BE2C (cell line): ENCODE data around the gene RXRB.

Experiments used
- DNase-seq: peaks from one replicate; pipeline ENCODE4 v3.0.0-alpha.2; 2020
- H3K27me3 ChIP-seq: fragments of 250-450 bp; sonication (Bioruptor Pico); 2 replicates; pipeline ENCODE4 v1.5.1; 2020; ENCODE audit warnings: mild to moderate bottlenecking
- H3K36me3 ChIP-seq: fragments of 250-450 bp; sonication (Bioruptor Pico); 2 replicates; pipeline ENCODE4 v1.5.1; 2020; ENCODE audit warnings: mild to moderate bottlenecking
- H3K4me1 ChIP-seq: fragments of 250-450 bp; sonication (Bioruptor Pico); 2 replicates; pipeline ENCODE4 v1.5.1; 2020
- H3K4me3 ChIP-seq: 2 replicates; pipeline ENCODE4 v1.5.1; 2011; ENCODE audit warnings: low read depth, low read length
- H3K9me3 ChIP-seq: fragments of 250-450 bp; sonication (Bioruptor Pico); 2 replicates; pipeline ENCODE4 v1.5.1; 2020
- TF ChIP-seq, protein P1 (sequence below): IDR thresholded peaks from 2 replicates; pipeline ENCODE4 v1.5.1; 2012; ENCODE audit warnings: mild to moderate bottlenecking, low read depth, low read length

The RXRB gene

DNA sequence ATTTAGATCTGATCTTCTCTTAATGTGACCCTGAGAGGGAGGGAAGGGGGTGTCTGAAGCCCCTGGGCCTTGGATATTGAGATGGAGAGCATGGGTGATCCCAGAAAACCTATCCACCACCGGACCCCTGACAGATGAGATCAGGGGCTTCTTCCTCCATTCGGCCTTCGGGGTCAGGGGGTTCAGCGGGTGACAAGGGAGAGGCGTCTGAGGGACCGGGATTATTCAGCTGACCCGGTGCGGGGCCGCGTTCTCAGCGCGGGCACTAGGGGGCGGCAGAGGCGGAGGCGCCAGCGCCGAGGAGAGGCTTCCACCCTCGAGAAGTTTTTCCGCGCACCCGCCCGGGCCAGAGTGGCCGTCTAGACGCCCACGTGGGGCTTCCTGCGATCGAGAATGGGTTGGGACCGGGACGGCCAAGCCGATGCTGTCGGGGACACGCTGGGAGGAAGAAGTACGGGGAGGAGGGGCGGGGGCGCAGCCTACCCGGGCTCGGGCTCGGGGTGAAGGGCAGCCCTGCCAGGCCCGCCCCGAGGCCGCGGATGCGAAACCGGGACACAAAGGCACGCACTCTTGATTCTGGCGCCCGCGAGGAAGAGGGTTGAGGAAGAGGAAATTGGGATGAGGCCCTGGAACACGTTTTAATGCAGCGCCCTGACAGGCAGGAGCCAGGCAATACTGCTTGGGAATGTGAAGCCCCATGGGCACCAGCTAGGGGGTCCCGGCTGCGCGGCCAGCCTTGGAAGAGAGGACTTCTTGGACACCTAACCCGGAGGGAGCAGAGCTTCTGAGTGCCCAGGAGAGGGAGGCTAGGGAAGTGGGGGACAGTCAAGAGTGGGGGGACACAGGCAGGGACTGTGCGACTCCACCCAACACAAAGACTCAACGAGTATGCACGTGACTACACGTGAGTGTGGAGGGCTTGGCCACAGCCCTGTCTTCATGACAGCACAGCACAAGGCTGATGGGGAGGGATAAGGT lies 38.8 kb downstream of the RXRB start:
- peak; percentile 83 for DNase-seq
- TF ChIP-seq, protein P1, sequence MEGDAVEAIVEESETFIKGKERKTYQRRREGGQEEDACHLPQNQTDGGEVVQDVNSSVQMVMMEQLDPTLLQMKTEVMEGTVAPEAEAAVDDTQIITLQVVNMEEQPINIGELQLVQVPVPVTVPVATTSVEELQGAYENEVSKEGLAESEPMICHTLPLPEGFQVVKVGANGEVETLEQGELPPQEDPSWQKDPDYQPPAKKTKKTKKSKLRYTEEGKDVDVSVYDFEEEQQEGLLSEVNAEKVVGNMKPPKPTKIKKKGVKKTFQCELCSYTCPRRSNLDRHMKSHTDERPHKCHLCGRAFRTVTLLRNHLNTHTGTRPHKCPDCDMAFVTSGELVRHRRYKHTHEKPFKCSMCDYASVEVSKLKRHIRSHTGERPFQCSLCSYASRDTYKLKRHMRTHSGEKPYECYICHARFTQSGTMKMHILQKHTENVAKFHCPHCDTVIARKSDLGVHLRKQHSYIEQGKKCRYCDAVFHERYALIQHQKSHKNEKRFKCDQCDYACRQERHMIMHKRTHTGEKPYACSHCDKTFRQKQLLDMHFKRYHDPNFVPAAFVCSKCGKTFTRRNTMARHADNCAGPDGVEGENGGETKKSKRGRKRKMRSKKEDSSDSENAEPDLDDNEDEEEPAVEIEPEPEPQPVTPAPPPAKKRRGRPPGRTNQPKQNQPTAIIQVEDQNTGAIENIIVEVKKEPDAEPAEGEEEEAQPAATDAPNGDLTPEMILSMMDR = peak; percentile 86
- Histone ChIP-seq H3K4me1 (no peaks in the 10 kb centered on the region), H3K36me3 (no peaks in the 10 kb centered on the region), H3K4me3 (peak overlapping the region; percentile 55), H3K9me3 (no peaks in the 10 kb centered on the region), H3K27me3 (no peaks in the 10 kb centered on the region)

DNA sequence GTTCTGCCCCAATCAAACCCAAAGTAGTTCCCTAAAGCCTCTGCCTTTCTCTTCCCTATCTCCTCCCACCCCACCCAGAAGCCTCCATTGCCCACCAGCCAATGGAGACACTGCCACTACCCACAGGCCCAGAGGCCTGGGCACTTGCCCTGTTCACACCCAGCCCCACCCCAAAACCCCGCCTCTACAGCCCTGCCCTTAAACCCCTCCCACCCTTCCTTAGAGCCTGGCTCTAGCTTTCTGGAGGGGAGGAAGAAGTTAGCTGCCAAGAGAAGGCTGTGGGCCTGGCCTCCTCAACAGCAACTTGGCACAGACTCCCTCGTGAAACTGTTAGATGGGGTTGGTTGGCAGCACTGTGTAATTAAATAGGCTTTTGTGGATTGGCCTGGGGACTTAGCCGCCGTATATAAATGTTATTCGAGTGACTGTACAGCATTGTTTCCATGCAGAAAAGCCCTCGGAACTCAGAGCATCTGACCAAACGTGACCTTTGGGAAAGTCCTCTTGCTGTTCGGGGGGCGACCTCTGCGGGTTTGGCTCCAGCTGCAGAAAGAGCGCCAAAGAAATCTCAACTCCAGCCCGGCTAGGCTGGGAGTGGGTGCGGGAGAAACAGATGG lies 39.6 kb downstream of the RXRB start:
- H3K9me3 ChIP-seq = no peaks in the 10 kb centered on the region
- H3K4me1 ChIP-seq = no peaks in the 10 kb centered on the region
- TF ChIP-seq, protein P1 = no peak
- no peak for DNase-seq
- H3K4me3 ChIP-seq = no peak overlapping the region
- no peaks in the 10 kb centered on the region for H3K36me3 ChIP-seq
- no peaks in the 10 kb centered on the region for H3K27me3 ChIP-seq

DNA sequence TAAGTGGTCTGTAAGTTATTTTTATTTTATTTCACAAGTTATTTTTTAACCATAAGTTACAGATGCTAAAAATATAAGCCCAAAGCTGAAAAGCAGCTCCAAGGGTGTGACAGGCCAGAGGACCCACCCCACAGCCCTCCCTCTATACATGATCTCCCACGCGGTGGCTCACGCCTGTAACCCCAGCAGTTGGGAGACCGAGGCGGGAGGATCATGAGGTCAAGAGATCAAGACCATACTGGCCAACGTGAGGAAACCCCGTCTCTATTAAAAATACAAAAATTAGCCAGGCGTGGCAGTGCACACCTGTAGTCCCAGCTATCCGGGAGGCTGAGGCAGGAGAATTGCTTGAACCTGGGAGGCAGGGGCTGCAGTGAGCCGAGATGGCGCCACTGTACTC lies 40.4 kb downstream of the RXRB start:
- DNase-seq = no peak
- TF ChIP-seq, protein P1 = no peak
- no peak overlapping the region for H3K4me3 ChIP-seq
- H3K9me3 ChIP-seq = no peaks in the 10 kb centered on the region
- H3K27me3 ChIP-seq = no peaks in the 10 kb centered on the region
- no peaks in the 10 kb centered on the region for H3K36me3 ChIP-seq
- H3K4me1 ChIP-seq = no peaks in the 10 kb centered on the region

- Histone ChIP-seq H3K36me3 (no peaks in the 10 kb centered on the region), H3K9me3 (no peaks in the 10 kb centered on the region), H3K4me3 (no peak overlapping the region), H3K4me1 (no peaks in the 10 kb centered on the region), H3K27me3 (peaks cover 3% of the 10 kb centered on the region; the same call in 1 of the 2 replicates)
- DNase-seq = no peak
- TF ChIP-seq, protein P1 = no peak
Observed at GRCh38 chr6:33156964-33157363, 43.5 kb downstream of the RXRB start.

DNA sequence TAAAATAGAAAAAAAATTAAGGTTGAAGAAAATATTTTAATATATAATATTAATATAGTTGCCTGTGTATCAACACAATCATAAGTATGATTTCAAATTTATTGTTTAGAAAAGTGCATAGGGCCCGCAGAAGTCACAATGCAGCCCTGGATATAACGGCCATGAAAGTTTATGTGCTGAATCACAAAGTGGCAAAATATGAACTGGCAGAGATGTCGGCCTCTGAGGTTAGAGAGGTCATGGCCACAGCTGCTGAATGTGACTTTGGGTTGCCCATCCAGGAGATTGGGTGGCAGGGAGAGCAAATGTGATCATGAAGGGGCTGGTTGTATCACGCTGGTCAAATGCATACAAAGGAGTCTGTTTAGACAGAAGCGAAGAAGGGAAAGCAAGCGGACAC lies 43.9 kb downstream of the RXRB start:
- Histone ChIP-seq H3K36me3 (no peaks in the 10 kb centered on the region), H3K4me3 (no peak overlapping the region), H3K9me3 (no peaks in the 10 kb centered on the region), H3K27me3 (peaks cover 3% of the 10 kb centered on the region), H3K4me1 (no peaks in the 10 kb centered on the region)
- TF ChIP-seq, protein P1 = no peak
- no peak for DNase-seq

GRCh38 chr6:33154349-33154748 lies 46.1 kb downstream of the RXRB start:
- Histone ChIP-seq H3K27me3 (peaks cover 18% of the 10 kb centered on the region), H3K4me3 (no peak overlapping the region), H3K9me3 (no peaks in the 10 kb centered on the region), H3K36me3 (no peaks in the 10 kb centered on the region), H3K4me1 (no peaks in the 10 kb centered on the region)
- TF ChIP-seq, protein P1 = no peak
- DNase-seq = no peak
